HG02943 (cell line): ENCODE data around the gene AP5S1.
"Not testable (repeated sequence)": the region's sequence is repeated elsewhere in the genome, so short reads cannot be mapped to it uniquely, and the experiment has no call there.

Source experiments
- ATAC-seq: cut with Tn5 transposase; IDR thresholded peaks from one replicate; pipeline ENCODE4 v1.9.1; 2021; ENCODE audit warnings: mild to moderate bottlenecking, low read depth, moderate library complexity; ENCODE audit not compliant: unreplicated experiment

The AP5S1 gene

GRCh38 chr20:3789201-3789600 is 31.1 kb upstream of the AP5S1 start:
- ATAC-seq: not testable (repeated sequence)

- ATAC-seq: not testable (repeated sequence)
Measured at GRCh38 chr20:3794168-3794567, 26.2 kb upstream of the AP5S1 start.

GRCh38 chr20:3794701-3795420 is 25.5 kb upstream of the AP5S1 start:
- ATAC-seq: no peak

GRCh38 chr20:3795511-3796468 is 24.6 kb upstream of the AP5S1 start, which contains the start of gene CDC25B:
Gene CDC25B (plus strand): TSS chr20:3796310. CDS start chr20:3796532, 222 bp downstream.
- peak; percentile 55 for ATAC-seq

- peak; percentile 14 for ATAC-seq
Measured at GRCh38 chr20:3796477-3797225, 23.7 kb upstream of the AP5S1 start.

- ATAC-seq: no peak
Measured at GRCh38 chr20:3797226-3797545, 23.2 kb upstream of the AP5S1 start.

- no peak for ATAC-seq
Measured at GRCh38 chr20:3797592-3798372, 22.6 kb upstream of the AP5S1 start.

- ATAC-seq: no peak
Measured at GRCh38 chr20:3798373-3798768, 22.0 kb upstream of the AP5S1 start.

- ATAC-seq: no peak
Measured at GRCh38 chr20:3798908-3799248, 21.5 kb upstream of the AP5S1 start.

GRCh38 chr20:3800256-3800877 is 20.0 kb upstream of the AP5S1 start:
- ATAC-seq: no peak

- no peak for ATAC-seq
Measured at GRCh38 chr20:3800878-3801260, 19.5 kb upstream of the AP5S1 start.

GRCh38 chr20:3801299-3801698 is 19.0 kb upstream of the AP5S1 start:
- ATAC-seq: no peak

- ATAC-seq: no peak
Measured at GRCh38 chr20:3801846-3802245, 18.5 kb upstream of the AP5S1 start.

GRCh38 chr20:3802524-3803239 is 17.7 kb upstream of the AP5S1 start:
- no peak for ATAC-seq

- no peak for ATAC-seq
Measured at GRCh38 chr20:3803289-3803688, 17.1 kb upstream of the AP5S1 start.

GRCh38 chr20:3803854-3804253 is 16.5 kb upstream of the AP5S1 start:
- ATAC-seq: no peak

GRCh38 chr20:3804254-3804751 is 16.0 kb upstream of the AP5S1 start:
- ATAC-seq: no peak

- no peak for ATAC-seq
Measured at GRCh38 chr20:3804781-3805180, 15.6 kb upstream of the AP5S1 start.

GRCh38 chr20:3808544-3808943 is 11.8 kb upstream of the AP5S1 start:
- no peak for ATAC-seq
